Endodermal cell (in vitro differentiated cells): ENCODE measurements around the gene KLK2. TPM values are rescaled to one million over a fixed set of nuclear protein-coding genes. Genes with fewer than 3 reads are reported as not detected.

ENCODE experiments used
- DNase-seq: peaks from one replicate; pipeline ENCODE4 v3.0.0-alpha.2; 2017
- H3K27ac ChIP-seq: 2 replicates; pipeline ENCODE4 v1.5.1; 2013; ENCODE audit warnings: mild to moderate bottlenecking, low read depth, low read length, moderate library complexity
- H3K27me3 ChIP-seq: 2 replicates; pipeline ENCODE4 v1.6.1; 2013; ENCODE audit warnings: mild to moderate bottlenecking, low read length, moderate library complexity; ENCODE audit not compliant: insufficient read depth, control insufficient read depth, poor library complexity, severe bottlenecking
- H3K36me3 ChIP-seq: 2 replicates; pipeline ENCODE4 v1.7.0; 2013; ENCODE audit warnings: mild to moderate bottlenecking, low read length, moderate library complexity; ENCODE audit not compliant: control insufficient read depth, insufficient read depth
- H3K4me1 ChIP-seq: one replicate; pipeline ENCODE4 v1.7.0; 2013; ENCODE audit warnings: low read length; ENCODE audit not compliant: control insufficient read depth, insufficient read depth
- H3K4me3 ChIP-seq: 2 replicates; pipeline ENCODE4 v1.5.1; 2013; ENCODE audit warnings: mild to moderate bottlenecking, low read length, moderate library complexity
- H3K9ac ChIP-seq: 2 replicates; pipeline ENCODE4 v1.6.1; 2013; ENCODE audit warnings: mild to moderate bottlenecking, low read length, moderate library complexity; ENCODE audit not compliant: poor library complexity, severe bottlenecking; ENCODE audit errors: extremely low read depth
- H3K9me3 ChIP-seq: 2 replicates; pipeline ENCODE4 v1.6.1; 2013; ENCODE audit warnings: mild to moderate bottlenecking, low read length, moderate library complexity; ENCODE audit not compliant: control insufficient read depth
- H3K27ac Mint-ChIP-seq: 2 replicates; pipeline ENCODE4 v1.8.0; 2020; ENCODE audit warnings: mixed read lengths
- H3K27me3 Mint-ChIP-seq: 2 replicates; pipeline ENCODE4 v1.8.0; 2021; ENCODE audit warnings: mild to moderate bottlenecking, mixed read lengths; ENCODE audit not compliant: insufficient read depth
- H3K36me3 Mint-ChIP-seq: 2 replicates; pipeline ENCODE4 v1.8.0; 2020; ENCODE audit warnings: low read depth, mixed read lengths
- H3K4me1 Mint-ChIP-seq: 2 replicates; pipeline ENCODE4 v1.8.0; 2020; ENCODE audit warnings: mixed read lengths
- H3K4me3 Mint-ChIP-seq: 2 replicates; pipeline ENCODE4 v1.8.0; 2020; ENCODE audit warnings: mild to moderate bottlenecking, moderate library complexity, mixed read lengths
- H3K9me3 Mint-ChIP-seq: 2 replicates; pipeline ENCODE4 v1.8.0; 2020; ENCODE audit warnings: mild to moderate bottlenecking, mixed read lengths
- CTCF ChIP-seq: fragments of 200-600 bp; sonication (generic); conservative IDR thresholded peaks from 2 replicates; pipeline ENCODE4 v1.5.0; 2021; ENCODE audit warnings: antibody characterized with exemption, mild to moderate bottlenecking
- WGBS, 2 experiments: methylation state at CpG; one replicate each; pipeline versions ENCODE4 v1.1.5 to v1.1.7; 2013; ENCODE audit warnings: missing lambda C conversion rate in 2 of 2, mixed read lengths in 1 of 2; ENCODE audit not compliant: insufficient coverage in 1 of 2, insufficient read length in 1 of 2; 5-methylcytosine and 5-hydroxymethylcytosine counted together
- total RNA-seq, 2 donors: library from RNA; stranded (reverse); fragmentation: NEBNext Ultra II Directional in 1 of 2; extraction: Animal tissue kit (Norgen Biotek cat#: 25700) in 1 of 2; gene quantifications; 2 replicates in 1 of 2; 3 replicates in 1 of 2; pipeline ENCODE4 v1.2.1, GENCODE V29; 2021

Gene KLK2
- total RNA-seq, 2 donors from 2014 or later = 0.35 TPM; not detected in 1

- no peak overlapping the region for H3K27ac ChIP-seq
- H3K4me3 Mint-ChIP-seq = no peak overlapping the region
- H3K4me1 Mint-ChIP-seq = no peaks in the 10 kb centered on the region
- no peak overlapping the region for H3K27ac Mint-ChIP-seq
- no peaks in the 10 kb centered on the region for H3K9me3 ChIP-seq
- 85 to 91% methylated on average over 7 to 8 of the region's 8 CpGs for WGBS, 2 experiments
- no peaks in the 10 kb centered on the region for H3K9me3 Mint-ChIP-seq
- no peaks in the 10 kb centered on the region for H3K36me3 Mint-ChIP-seq
- TF ChIP-seq CTCF = no peak
- no peak overlapping the region for H3K4me3 ChIP-seq
- H3K27me3 Mint-ChIP-seq = peaks cover 70% of the 10 kb centered on the region
- no peaks in the 10 kb centered on the region for H3K4me1 ChIP-seq
- H3K36me3 ChIP-seq = no peaks in the 10 kb centered on the region
- DNase-seq = no peak
- peaks cover 26% of the 10 kb centered on the region for H3K27me3 ChIP-seq
- no peak overlapping the region for H3K9ac ChIP-seq
Measured at GRCh38 chr19:50832666-50833065, 40.6 kb upstream of the KLK2 start.

GRCh38 chr19:50833117-50833801 lies 40.0 kb upstream of the KLK2 start, which contains the start of gene KLK15:
KLK15 (minus strand) TSS chr19:50833574; CDS start chr19:50831492, 2,082 bp downstream.
- H3K27me3 Mint-ChIP-seq = peaks cover 68% of the 10 kb centered on the region
- H3K4me3 ChIP-seq = no peak within 1 kb of the TSS
- no peaks in the 10 kb centered on the region for H3K4me1 ChIP-seq
- no peak within 1 kb of the TSS for H3K4me3 Mint-ChIP-seq
- no peak for TF ChIP-seq CTCF
- WGBS, 2 experiments = 71 to 78% methylated on average over 3 to 8 of the region's 8 CpGs
- no peak within 1 kb of the TSS for H3K27ac Mint-ChIP-seq
- H3K36me3 Mint-ChIP-seq = no peaks in the 10 kb centered on the region
- no peak within 1 kb of the TSS for H3K9ac ChIP-seq
- H3K27ac ChIP-seq = no peak within 1 kb of the TSS
- no peak for DNase-seq
- H3K9me3 Mint-ChIP-seq = no peaks in the 10 kb centered on the region
- peaks cover 2% of the 10 kb centered on the region for H3K4me1 Mint-ChIP-seq
- H3K27me3 ChIP-seq = peaks cover 26% of the 10 kb centered on the region
- no peaks in the 10 kb centered on the region for H3K36me3 ChIP-seq
- no peaks in the 10 kb centered on the region for H3K9me3 ChIP-seq

GRCh38 chr19:50833802-50834167 lies 39.5 kb upstream of the KLK2 start:
- Histone ChIP-seq H3K4me1 (no peaks in the 10 kb centered on the region), H3K4me3 (no peak overlapping the region), H3K36me3 (no peaks in the 10 kb centered on the region), H3K27ac (no peak overlapping the region), H3K9ac (no peak overlapping the region), H3K27me3 (peaks cover 26% of the 10 kb centered on the region), H3K9me3 (no peaks in the 10 kb centered on the region)
- Mint-ChIP-seq H3K36me3 (no peaks in the 10 kb centered on the region), H3K27me3 (peaks cover 70% of the 10 kb centered on the region), H3K4me3 (no peak overlapping the region), H3K9me3 (no peaks in the 10 kb centered on the region), H3K27ac (no peak overlapping the region), H3K4me1 (peaks cover 2% of the 10 kb centered on the region)
- no peak for TF ChIP-seq CTCF
- WGBS, 2 experiments = 92 to 94% methylated on average over 4 to 6 of the region's 6 CpGs
- DNase-seq = no peak
